Activated naive CD8-positive, alpha-beta T cell (primary cell): ENCODE data around the gene UBFD1.
"Not testable (repeated sequence)": the region's sequence is repeated elsewhere in the genome, so short reads cannot be mapped to it uniquely, and the experiment has no call there.

Experiments
- H3K27ac Mint-ChIP-seq: one replicate; pipeline ENCODE4 v1.8.0; 2021; ENCODE audit warnings: mixed read lengths
- H3K27me3 Mint-ChIP-seq: one replicate; pipeline ENCODE4 v1.8.0; 2021; ENCODE audit warnings: mixed read lengths
- H3K36me3 Mint-ChIP-seq: one replicate; pipeline ENCODE4 v1.8.0; 2021; ENCODE audit warnings: mixed read lengths
- H3K4me1 Mint-ChIP-seq: one replicate; pipeline ENCODE4 v1.8.0; 2021; ENCODE audit warnings: low read depth, mixed read lengths
- H3K4me3 Mint-ChIP-seq: one replicate; pipeline ENCODE4 v1.8.0; 2021; ENCODE audit warnings: mild to moderate bottlenecking, mixed read lengths
- H3K9me3 Mint-ChIP-seq: one replicate; pipeline ENCODE4 v1.8.0; 2021; ENCODE audit warnings: low read depth, mixed read lengths

UBFD1 gene

GRCh38 chr16:23595951-23596720 is 38.6 kb downstream of the UBFD1 start, which contains the start of gene NDUFAB1:
NDUFAB1 (minus strand) TSS chr16:23596316; CDS start chr16:23596290, 26 bp downstream.
- Mint-ChIP-seq H3K4me3 (peak within 1 kb of the TSS; percentile 90), H3K27me3 (no peaks in the 10 kb centered on the region), H3K4me1 (peaks cover 32% of the 10 kb centered on the region)

GRCh38 chr16:23597003-23597756 is 39.7 kb downstream of the UBFD1 start:
- Mint-ChIP-seq H3K27me3 (no peaks in the 10 kb centered on the region), H3K27ac (no peak overlapping the region), H3K9me3 (no peaks in the 10 kb centered on the region), H3K4me1 (peaks cover 24% of the 10 kb centered on the region), H3K36me3 (peaks cover 3% of the 10 kb centered on the region), H3K4me3 (peak overlapping the region; percentile 67)

More at GRCh38 chr16:23595951-23596720, 38.6 kb downstream of the UBFD1 start, which contains the start of gene NDUFAB1:
- Mint-ChIP-seq H3K9me3 (no peaks in the 10 kb centered on the region), H3K36me3 (peaks cover 1% of the 10 kb centered on the region), H3K27ac (peak within 1 kb of the TSS; percentile 73)

- Mint-ChIP-seq H3K36me3 (peaks cover 2% of the 10 kb centered on the region), H3K27me3 (no peaks in the 10 kb centered on the region), H3K4me3 (no peak overlapping the region), H3K4me1 (no peaks in the 10 kb centered on the region), H3K9me3 (no peaks in the 10 kb centered on the region), H3K27ac (no peak overlapping the region)
These were observed 50.2 kb downstream of the UBFD1 start for GRCh38 chr16:23607726-23608125.

- no peaks in the 10 kb centered on the region for H3K4me1 Mint-ChIP-seq
- no peak overlapping the region for H3K27ac Mint-ChIP-seq
These were observed 50.7 kb downstream of the UBFD1 start for GRCh38 chr16:23608194-23608593.

GRCh38 chr16:23609929-23610328 is 52.4 kb downstream of the UBFD1 start:
- no peaks in the 10 kb centered on the region for H3K4me1 Mint-ChIP-seq
- no peak overlapping the region for H3K27ac Mint-ChIP-seq
- no peaks in the 10 kb centered on the region for H3K27me3 Mint-ChIP-seq
- no peaks in the 10 kb centered on the region for H3K9me3 Mint-ChIP-seq
- no peaks in the 10 kb centered on the region for H3K36me3 Mint-ChIP-seq
- no peak overlapping the region for H3K4me3 Mint-ChIP-seq

More at GRCh38 chr16:23608194-23608593, 50.7 kb downstream of the UBFD1 start:
- Mint-ChIP-seq H3K9me3 (no peaks in the 10 kb centered on the region), H3K27me3 (no peaks in the 10 kb centered on the region), H3K4me3 (no peak overlapping the region), H3K36me3 (peaks cover 2% of the 10 kb centered on the region)

GRCh38 chr16:23610905-23611304 is 53.4 kb downstream of the UBFD1 start:
- not testable (repeated sequence) for H3K4me1 Mint-ChIP-seq, H3K36me3 Mint-ChIP-seq, H3K27ac Mint-ChIP-seq, H3K4me3 Mint-ChIP-seq, H3K27me3 Mint-ChIP-seq, H3K9me3 Mint-ChIP-seq

GRCh38 chr16:23611936-23612335 is 54.4 kb downstream of the UBFD1 start:
- H3K4me3 Mint-ChIP-seq, result no peak overlapping the region
- no peaks in the 10 kb centered on the region for H3K4me1 Mint-ChIP-seq
- peaks cover 4% of the 10 kb centered on the region for H3K36me3 Mint-ChIP-seq
- no peak overlapping the region for H3K27ac Mint-ChIP-seq
- H3K27me3 Mint-ChIP-seq, result no peaks in the 10 kb centered on the region
- H3K9me3 Mint-ChIP-seq, result no peaks in the 10 kb centered on the region

- Mint-ChIP-seq H3K4me3 (no peak overlapping the region), H3K27me3 (no peaks in the 10 kb centered on the region), H3K27ac (no peak overlapping the region), H3K4me1 (no peaks in the 10 kb centered on the region), H3K9me3 (no peaks in the 10 kb centered on the region), H3K36me3 (peaks cover 7% of the 10 kb centered on the region)
These were observed 58.3 kb downstream of the UBFD1 start for GRCh38 chr16:23615805-23616204.
